Measurements from ENCODE around the gene CDC45.

DNA sequence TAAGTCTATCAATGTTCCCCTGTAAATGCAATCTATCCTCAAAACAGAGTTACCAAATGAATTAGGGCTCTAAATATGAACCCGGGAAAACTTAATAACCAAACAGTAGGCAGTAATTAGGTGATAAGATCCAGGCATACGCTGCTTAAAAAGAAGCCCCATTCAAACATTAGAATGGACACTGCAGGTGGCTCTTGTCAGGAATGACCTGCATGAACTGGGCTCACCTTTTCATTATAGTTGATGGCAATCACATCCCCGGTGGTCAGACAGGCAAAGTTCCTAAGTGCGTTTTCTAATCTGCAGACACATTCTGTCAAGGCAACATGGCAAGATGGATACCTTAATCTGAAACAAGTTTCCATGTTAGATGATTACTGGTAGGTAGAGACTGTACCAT is 14.7 kb upstream of the CDC45 start:
- TF ChIP-seq, protein P1, sequence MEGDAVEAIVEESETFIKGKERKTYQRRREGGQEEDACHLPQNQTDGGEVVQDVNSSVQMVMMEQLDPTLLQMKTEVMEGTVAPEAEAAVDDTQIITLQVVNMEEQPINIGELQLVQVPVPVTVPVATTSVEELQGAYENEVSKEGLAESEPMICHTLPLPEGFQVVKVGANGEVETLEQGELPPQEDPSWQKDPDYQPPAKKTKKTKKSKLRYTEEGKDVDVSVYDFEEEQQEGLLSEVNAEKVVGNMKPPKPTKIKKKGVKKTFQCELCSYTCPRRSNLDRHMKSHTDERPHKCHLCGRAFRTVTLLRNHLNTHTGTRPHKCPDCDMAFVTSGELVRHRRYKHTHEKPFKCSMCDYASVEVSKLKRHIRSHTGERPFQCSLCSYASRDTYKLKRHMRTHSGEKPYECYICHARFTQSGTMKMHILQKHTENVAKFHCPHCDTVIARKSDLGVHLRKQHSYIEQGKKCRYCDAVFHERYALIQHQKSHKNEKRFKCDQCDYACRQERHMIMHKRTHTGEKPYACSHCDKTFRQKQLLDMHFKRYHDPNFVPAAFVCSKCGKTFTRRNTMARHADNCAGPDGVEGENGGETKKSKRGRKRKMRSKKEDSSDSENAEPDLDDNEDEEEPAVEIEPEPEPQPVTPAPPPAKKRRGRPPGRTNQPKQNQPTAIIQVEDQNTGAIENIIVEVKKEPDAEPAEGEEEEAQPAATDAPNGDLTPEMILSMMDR (conservative IDR thresholded peaks at IDR 0.05; ENCODE audit: low read length): no peak
- no peak for TF ChIP-seq EZH2phosphoT487 (IDR thresholded peaks at IDR 0.05; ENCODE audit: borderline replicate concordance)
